ENCODE measurements around the gene GGT1. TPM values are rescaled to one million over a fixed set of nuclear protein-coding genes. Genes with fewer than 3 reads are reported as not detected.
"Not testable (repeated sequence)": the region's sequence is repeated elsewhere in the genome, so short reads cannot be mapped to it uniquely, and the experiment has no call there.

Gene GGT1
- total RNA-seq, 6 experiments from 2014 or later: 0.89 to 2.8 (median 1.4) TPM

GRCh38 chr22:24614794-24615193 lies 11.8 kb downstream of the GGT1 start:
- DNase-seq; H3K9me3 Mint-ChIP-seq; H3K4me3 Mint-ChIP-seq; H3K4me1 Mint-ChIP-seq (ENCODE audit: low read depth); H3K27ac Mint-ChIP-seq; H3K36me3 Mint-ChIP-seq (ENCODE audit: low read depth): not testable (repeated sequence)
- peaks cover 20% of the 10 kb centered on the region for H3K27me3 Mint-ChIP-seq (ENCODE audit: insufficient read depth)

GRCh38 chr22:24621244-24621643 lies 18.3 kb downstream of the GGT1 start:
- peaks cover 18% of the 10 kb centered on the region; the same call in 1 of the 2 replicates for H3K27me3 Mint-ChIP-seq (ENCODE audit: insufficient read depth)
- H3K36me3 Mint-ChIP-seq (ENCODE audit: low read depth); H3K9me3 Mint-ChIP-seq; H3K4me3 Mint-ChIP-seq; DNase-seq; H3K4me1 Mint-ChIP-seq (ENCODE audit: low read depth); H3K27ac Mint-ChIP-seq: not testable (repeated sequence)

- not testable (repeated sequence) for H3K36me3 Mint-ChIP-seq (ENCODE audit: low read depth); H3K9me3 Mint-ChIP-seq; DNase-seq; H3K4me1 Mint-ChIP-seq (ENCODE audit: low read depth); H3K27ac Mint-ChIP-seq; H3K4me3 Mint-ChIP-seq
- H3K27me3 Mint-ChIP-seq (ENCODE audit: insufficient read depth): peaks cover 13% of the 10 kb centered on the region; the same call in 1 of the 2 replicates
Observed at GRCh38 chr22:24622596-24622995, 19.6 kb downstream of the GGT1 start.

- not testable (repeated sequence) for H3K4me3 Mint-ChIP-seq; DNase-seq; H3K36me3 Mint-ChIP-seq (ENCODE audit: low read depth); H3K27ac Mint-ChIP-seq; H3K9me3 Mint-ChIP-seq; H3K4me1 Mint-ChIP-seq (ENCODE audit: low read depth)
- H3K27me3 Mint-ChIP-seq (ENCODE audit: insufficient read depth): peaks cover 12% of the 10 kb centered on the region; the same call in 1 of the 2 replicates
Observed at GRCh38 chr22:24627911-24628310, 24.9 kb downstream of the GGT1 start.

- H3K36me3 Mint-ChIP-seq (ENCODE audit: low read depth); H3K27ac Mint-ChIP-seq; H3K9me3 Mint-ChIP-seq; DNase-seq; H3K4me1 Mint-ChIP-seq (ENCODE audit: low read depth); H3K4me3 Mint-ChIP-seq: not testable (repeated sequence)
- H3K27me3 Mint-ChIP-seq (ENCODE audit: insufficient read depth): peaks cover 19% of the 10 kb centered on the region; the same call in 1 of the 2 replicates
- peak; percentile 69 for TF ChIP-seq CTCF (IDR thresholded peaks at IDR 0.05)
Observed at GRCh38 chr22:24629069-24629468, 26.1 kb downstream of the GGT1 start.

- H3K9me3 Mint-ChIP-seq; H3K4me1 Mint-ChIP-seq (ENCODE audit: low read depth); H3K36me3 Mint-ChIP-seq (ENCODE audit: low read depth); H3K27ac Mint-ChIP-seq; DNase-seq; H3K4me3 Mint-ChIP-seq: not testable (repeated sequence)
- peaks cover 15% of the 10 kb centered on the region; the same call in 1 of the 2 replicates for H3K27me3 Mint-ChIP-seq (ENCODE audit: insufficient read depth)
Observed at GRCh38 chr22:24630812-24631427, 27.9 kb downstream of the GGT1 start.

GRCh38 chr22:24631430-24632122 lies 28.6 kb downstream of the GGT1 start:
- not testable (repeated sequence) for H3K4me1 Mint-ChIP-seq (ENCODE audit: low read depth); H3K4me3 Mint-ChIP-seq; DNase-seq; H3K27ac Mint-ChIP-seq; H3K9me3 Mint-ChIP-seq; H3K36me3 Mint-ChIP-seq (ENCODE audit: low read depth)
- peaks cover 12% of the 10 kb centered on the region; the same call in 1 of the 2 replicates for H3K27me3 Mint-ChIP-seq (ENCODE audit: insufficient read depth)

- H3K36me3 Mint-ChIP-seq (ENCODE audit: low read depth); DNase-seq; H3K9me3 Mint-ChIP-seq; H3K4me3 Mint-ChIP-seq; H3K4me1 Mint-ChIP-seq (ENCODE audit: low read depth); H3K27ac Mint-ChIP-seq: not testable (repeated sequence)
- peaks cover 12% of the 10 kb centered on the region; the same call in 1 of the 2 replicates for H3K27me3 Mint-ChIP-seq (ENCODE audit: insufficient read depth)
Observed at GRCh38 chr22:24632642-24633041, 29.6 kb downstream of the GGT1 start.

GRCh38 chr22:24633231-24634023 lies 30.4 kb downstream of the GGT1 start:
- not testable (repeated sequence) for DNase-seq; H3K4me1 Mint-ChIP-seq (ENCODE audit: low read depth); H3K27ac Mint-ChIP-seq; H3K9me3 Mint-ChIP-seq; H3K36me3 Mint-ChIP-seq (ENCODE audit: low read depth); H3K4me3 Mint-ChIP-seq
- peaks cover 12% of the 10 kb centered on the region; the same call in 1 of the 2 replicates for H3K27me3 Mint-ChIP-seq (ENCODE audit: insufficient read depth)

- not testable (repeated sequence) for H3K9me3 Mint-ChIP-seq; H3K4me3 Mint-ChIP-seq; DNase-seq; H3K36me3 Mint-ChIP-seq (ENCODE audit: low read depth); H3K4me1 Mint-ChIP-seq (ENCODE audit: low read depth); H3K27ac Mint-ChIP-seq
- H3K27me3 Mint-ChIP-seq (ENCODE audit: insufficient read depth): peaks cover 12% of the 10 kb centered on the region
Observed at GRCh38 chr22:24634776-24635389, 31.9 kb downstream of the GGT1 start.

GRCh38 chr22:24636513-24636912 lies 33.5 kb downstream of the GGT1 start:
- DNase-seq; H3K27me3 Mint-ChIP-seq (ENCODE audit: insufficient read depth); H3K4me1 Mint-ChIP-seq (ENCODE audit: low read depth); H3K9me3 Mint-ChIP-seq; H3K4me3 Mint-ChIP-seq; H3K27ac Mint-ChIP-seq; H3K36me3 Mint-ChIP-seq (ENCODE audit: low read depth): not testable (repeated sequence)

GRCh38 chr22:24642307-24642706 lies 39.3 kb downstream of the GGT1 start:
- not testable (repeated sequence) for H3K36me3 Mint-ChIP-seq (ENCODE audit: low read depth); H3K4me3 Mint-ChIP-seq; H3K27me3 Mint-ChIP-seq (ENCODE audit: insufficient read depth); H3K4me1 Mint-ChIP-seq (ENCODE audit: low read depth); H3K27ac Mint-ChIP-seq; DNase-seq; H3K9me3 Mint-ChIP-seq

Measured in HFFc6 (cell line).